Heart left ventricle (tissue), 13 donors: ENCODE results near the gene SWAP70.

Source experiments
- CTCF ChIP-seq, 12 donors: fragments of 200-600 bp; sonication (generic) in 4 of 12; IDR thresholded peaks; one replicate each; pipeline versions ENCODE4 v1.5.0 to v1.8.0; 2018 to 2022; ENCODE audit warnings: antibody characterized with exemption in 12 of 12, mild to moderate bottlenecking in 5 of 12
- POLR2A ChIP-seq, 2 donors: fragments of 450-650 bp; IDR thresholded peaks; one replicate each; pipeline ENCODE4 v1.6.1; 2017; ENCODE audit warnings: antibody characterized with exemption in 2 of 2, mild to moderate bottlenecking in 2 of 2, moderate library complexity in 2 of 2
- donor health status: ischemic (EF 13 %, LVEDD 7.1; RV severe dilation, severe dysfunction).
- donor health status: DM: no; HTN: yes; CAD: no.
- donor health status: DM: no; HTN: no; CAD: no.
- donor health status: ischemic (EF 25% LVEDD 6.9; RV normal size, moderate dysfunction).
- donor health status: ischemic (EF 25% LVEDD 5.7; RV mildly dilated, moderate dysfunction).
- donor health status: ischemic (EF 35%, LVEDD 5.7; RV mildly dilated, moderate dysfunction).
- donor health status: nonischemic (EF 11% LVEDD 7.7; RV severe dilation, severe dysfunction).
- donor health status: DM: yes; HTN: yes; CAD: no.
- donor health status: PGD.
- donor health status: ischemic (EF 29% LVEDD 5.4; RV normal size, mild dysfunction).
- donor health status: nonischemic (EF 23%, LVEDD 6.1; RV moderate dilation, normal function).

DNA sequence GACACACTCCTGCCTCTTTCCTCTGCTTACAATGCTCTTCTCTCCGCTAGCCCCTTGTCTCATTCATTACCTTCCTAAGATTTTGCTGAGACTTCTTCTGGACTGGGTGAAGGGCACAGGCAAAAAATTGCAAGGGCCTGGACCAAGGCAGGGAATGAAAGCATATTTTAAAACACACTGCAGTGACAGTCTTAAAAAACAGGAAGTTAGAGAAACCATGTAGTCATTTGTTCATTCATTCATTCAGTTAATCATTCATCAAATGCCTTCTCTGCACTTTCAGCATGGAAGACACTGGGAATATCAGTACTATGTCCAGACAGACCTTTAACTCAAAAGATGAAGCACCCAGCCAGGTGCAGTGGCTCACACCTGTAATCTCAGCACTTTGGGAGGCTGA lies 44.9 kb upstream of the SWAP70 start:
- no peak for TF ChIP-seq CTCF (IDR thresholded peaks at IDR 0.05)
- TF ChIP-seq POLR2A (IDR thresholded peaks at IDR 0.05): no peak
